ENCODE data around the gene PGBD5.

GRCh38 chr1:230423951-230424350 is 2.2 kb downstream of the PGBD5 start:
- TF ChIP-seq CTCF (conservative IDR thresholded peaks at IDR 0.05; ENCODE audit: low read length) (no peak), EZH2phosphoT487 (IDR thresholded peaks at IDR 0.05; ENCODE audit: borderline replicate concordance, low read depth, low read length) (no peak)

Data from OCI-LY7 (cell line).